Endothelial cell of umbilical vein (primary cell): ENCODE data around the gene SNCB. TPM values are rescaled to one million over a fixed set of nuclear protein-coding genes. Genes with fewer than 3 reads are reported as not detected.

Experiments used
- BruUV-seq: library from RNA; stranded (reverse); fragments of 400-500 nt; replicated peaks from 2 replicates; lab custom pipeline; 2021; lab: Mats Ljungman, UMichigan
- CTCF ChIA-PET: fragments of 300-600, 350-600 bp; sonication (Branson Sonifier 250); formaldehyde crosslinking; loops from one replicate; lab custom pipeline; 2021; ENCODE audit warnings: antibody characterized with exemption, inconsistent platforms; lab: Charles Lee
- POLR2A ChIA-PET: fragments of 300-600, 350-600 bp; sonication (Branson Sonifier 250); formaldehyde crosslinking; loops from one replicate; lab custom pipeline; 2021; ENCODE audit warnings: antibody characterized with exemption, inconsistent platforms; lab: Charles Lee
- DNase-seq: peaks from one replicate; pipeline ENCODE4 v3.0.0-alpha.2; 2011; ENCODE audit warnings: low read depth, low spot score
- FAIRE-seq: peaks from 2 replicates; lab custom pipeline; 2011; peaks lifted over from hg19 to GRCh38; lab: Jason Lieb, UNC
- H2AFZ ChIP-seq: 2 replicates; pipeline ENCODE4 v1.6.0; 2012; ENCODE audit warnings: low read depth, low read length, control low read depth, inconsistent platforms
- H3K27ac ChIP-seq: 2 replicates; pipeline ENCODE4 v1.5.1; 2011; ENCODE audit warnings: low read depth, mild to moderate bottlenecking, control low read depth, low read length, moderate library complexity; ENCODE audit not compliant: insufficient read depth
- H3K27me3 ChIP-seq, 2 experiments: 2 replicates each; pipeline versions ENCODE4 v1.6.0 to v1.6.1; 2011; ENCODE audit warnings: low read length in 2 of 2, mixed read lengths in 1 of 2; ENCODE audit not compliant: control insufficient read depth in 2 of 2, insufficient read depth in 2 of 2
- H3K36me3 ChIP-seq, 2 experiments: 2 replicates in 1 of 2; 3 replicates in 1 of 2; pipeline ENCODE4 v1.5.1; 2011; ENCODE audit warnings: low read length in 2 of 2, mild to moderate bottlenecking in 1 of 2, moderate library complexity in 1 of 2; ENCODE audit not compliant: control insufficient read depth in 2 of 2, insufficient read depth in 2 of 2; ENCODE audit errors: extremely low read depth in 1 of 2
- H3K4me1 ChIP-seq: 3 replicates; pipeline ENCODE4 v1.5.1; 2011; ENCODE audit warnings: mild to moderate bottlenecking, low read length; ENCODE audit not compliant: control insufficient read depth, insufficient read depth; ENCODE audit errors: extremely low read depth
- H3K4me2 ChIP-seq: 2 replicates; pipeline ENCODE4 v1.6.1; 2011; ENCODE audit warnings: low read length, control low read depth, mixed read lengths; ENCODE audit not compliant: insufficient read depth
- H3K4me3 ChIP-seq, 3 experiments: fragments of 200-600 bp in 1 of 3; sonication (generic), shearing (Covaris generic) in 1 of 3; replicated peaks in 1 of 3; 2 replicates each; pipeline ENCODE4 v1.5.1; 2011 to 2016; ENCODE audit warnings: control low read depth in 3 of 3, low read length in 3 of 3, mild to moderate bottlenecking in 2 of 3, inconsistent platforms in 1 of 3, low read depth in 1 of 3, moderate library complexity in 1 of 3; ENCODE audit not compliant: insufficient read depth in 1 of 3
- H3K79me2 ChIP-seq: 2 replicates; pipeline ENCODE4 v1.6.0; 2012; ENCODE audit warnings: low read length, inconsistent platforms; ENCODE audit not compliant: control insufficient read depth, insufficient read depth
- H3K9ac ChIP-seq: replicated peaks from 2 replicates; pipeline ENCODE3; 2011; ENCODE audit warnings: low read length, control low read depth; ENCODE audit not compliant: insufficient read depth; ENCODE audit errors: extremely low read depth
- H3K9me1 ChIP-seq: replicated peaks from 3 replicates; pipeline ENCODE4 v1.6.0; 2011; ENCODE audit warnings: mild to moderate bottlenecking, low read length; ENCODE audit not compliant: control insufficient read depth, insufficient read depth; ENCODE audit errors: extremely low read depth
- H3K9me3 ChIP-seq: replicated peaks from 2 replicates; pipeline ENCODE4 v1.5.1; 2012; ENCODE audit warnings: low read length, inconsistent platforms; ENCODE audit not compliant: control insufficient read depth, insufficient read depth
- H4K20me1 ChIP-seq: replicated peaks from 2 replicates; pipeline ENCODE3; 2011; ENCODE audit warnings: mild to moderate bottlenecking, low read length; ENCODE audit not compliant: control insufficient read depth, insufficient read depth; ENCODE audit errors: extremely low read depth
- EZH2 ChIP-seq: IDR thresholded peaks from 2 replicates; pipeline ENCODE4 v1.6.1; 2012; ENCODE audit warnings: borderline replicate concordance, low read depth, mild to moderate bottlenecking, moderate library complexity, low read length, inconsistent platforms; ENCODE audit not compliant: severe bottlenecking
- FOS ChIP-seq: IDR thresholded peaks from 2 replicates; pipeline ENCODE4 v1.6.1; 2011; ENCODE audit warnings: mild to moderate bottlenecking, low read length, moderate library complexity, borderline replicate concordance; ENCODE audit not compliant: insufficient read depth
- GATA2 ChIP-seq: IDR thresholded peaks from 2 replicates; pipeline ENCODE4 v1.7.0; 2011; ENCODE audit warnings: low read depth, mild to moderate bottlenecking, moderate library complexity, mixed read lengths, low read length; ENCODE audit not compliant: insufficient read length, insufficient read depth
- MYC ChIP-seq: IDR thresholded peaks from one replicate; pipeline ENCODE4 v1.6.1; 2011; ENCODE audit warnings: mild to moderate bottlenecking, low read depth, low read length
- POLR2A ChIP-seq: IDR thresholded peaks from 2 replicates; pipeline ENCODE4 v1.6.1; 2012; ENCODE audit warnings: low read depth, mild to moderate bottlenecking, control low read depth, low read length
- POLR2AphosphoS5 ChIP-seq: IDR thresholded peaks from 2 replicates; pipeline ENCODE4 v1.6.1; 2012; ENCODE audit warnings: low read depth, mild to moderate bottlenecking, control low read depth, low read length, moderate library complexity; ENCODE audit not compliant: insufficient read depth
- dilution Hi-C: fragments of 300-500 bp; cut with MboI; formaldehyde crosslinking; loops from one replicate; pipeline ENCODE4 v1.15.0; 2019; ENCODE audit warnings: low sequenced_read_pairs; ENCODE audit not compliant: extremely low pct_ligation_motif_present
- intact Hi-C: fragments of 100-400 bp; cut with micrococcal nuclease; formaldehyde crosslinking; loops from one replicate; pipeline ENCODE4 v1.10.0; 2022
- polyA plus RNA-seq, 4 experiments: library from polyadenylated mRNA; depleted of rRNA in 3 of 4; stranded (reverse) in 3 of 4; unstranded in 1 of 4; fragments of >200 nt; gene quantifications; 2 replicates each; pipeline versions ENCODE4 v1.2.1 to v1.2.3, GENCODE V29; 2011 to 2012; ENCODE audit warnings: missing spikeins in 1 of 4
- total RNA-seq: library from RNA; stranded (reverse); gene quantifications from 2 replicates; pipeline ENCODE4 v1.2.3, GENCODE V29; 2021
- TF ChIP-seq, protein P1 (sequence below): IDR thresholded peaks from 2 replicates; pipeline ENCODE4 v1.6.1; 2011; ENCODE audit not compliant: insufficient read depth, insufficient read length

SNCB gene
- total and polyA plus RNA-seq, 2 donors (not counting 3 experiments of a cell fraction or from before 2014, with no cell fraction given) = 0.08 TPM; not detected in 1

DNA sequence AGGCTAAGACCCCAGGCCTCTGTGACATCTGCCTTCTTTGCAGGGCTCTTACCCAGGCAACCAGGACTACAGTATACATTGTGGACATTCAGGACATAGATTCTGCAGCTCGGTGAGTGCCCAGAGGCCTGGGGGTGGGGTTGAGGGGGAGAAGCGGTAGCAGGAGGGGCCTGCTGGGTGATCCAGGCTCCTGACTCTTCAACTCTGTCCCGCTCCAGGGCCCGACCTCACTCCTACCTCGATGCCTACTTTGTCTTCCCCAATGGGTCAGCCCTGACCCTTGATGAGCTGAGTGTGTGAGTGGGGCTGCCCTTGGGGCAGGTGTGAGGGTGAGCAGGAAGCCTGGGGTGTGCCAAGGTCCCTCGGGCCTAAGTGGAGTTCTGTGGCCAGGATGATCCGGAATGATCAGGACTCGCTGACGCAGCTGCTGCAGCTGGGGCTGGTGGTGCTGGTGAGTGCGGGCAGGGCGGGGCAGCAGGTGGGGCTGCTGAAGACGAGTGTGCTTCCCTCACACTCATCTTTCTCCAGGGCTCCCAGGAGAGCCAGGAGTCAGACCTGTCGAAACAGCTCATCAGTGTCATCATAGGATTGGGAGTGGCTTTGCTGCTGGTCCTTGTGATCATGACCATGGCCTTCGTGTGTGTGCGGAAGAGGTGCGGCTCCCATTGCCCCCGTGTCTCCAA lies 40.2 kb downstream of the SNCB start:
- Histone ChIP-seq H3K4me1 (no peaks in the 10 kb centered on the region), H3K27ac (no peak overlapping the region), H4K20me1 (no peaks in the 10 kb centered on the region), H3K9me3 (no peaks in the 10 kb centered on the region), H3K27me3 (no peaks in the 10 kb centered on the region), H3K4me3 (no peak overlapping the region), H3K36me3 (no peaks in the 10 kb centered on the region), H3K9ac (no peak overlapping the region), H3K79me2 (no peaks in the 10 kb centered on the region), H3K9me1 (no peaks in the 10 kb centered on the region), H3K4me2 (no peak overlapping the region), H2AFZ (no peak overlapping the region)
- POLR2A ChIA-PET = no interaction called here
- CTCF ChIA-PET = interaction anchor here (0.7 kb wide), 1 partner anchor 71 kb away, joined by 3 read pairs; no protein-coding TSS in a partner anchor
- TF ChIP-seq, protein P1, sequence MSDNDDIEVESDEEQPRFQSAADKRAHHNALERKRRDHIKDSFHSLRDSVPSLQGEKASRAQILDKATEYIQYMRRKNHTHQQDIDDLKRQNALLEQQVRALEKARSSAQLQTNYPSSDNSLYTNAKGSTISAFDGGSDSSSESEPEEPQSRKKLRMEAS = no peak
- TF ChIP-seq GATA2 (no peak), MYC (no peak)
- no TSS peak for BruUV-seq
- dilution Hi-C loops (no loop called here), intact Hi-C loops (no loop called here)
- no peak for DNase-seq
- FAIRE-seq = no peak

DNA sequence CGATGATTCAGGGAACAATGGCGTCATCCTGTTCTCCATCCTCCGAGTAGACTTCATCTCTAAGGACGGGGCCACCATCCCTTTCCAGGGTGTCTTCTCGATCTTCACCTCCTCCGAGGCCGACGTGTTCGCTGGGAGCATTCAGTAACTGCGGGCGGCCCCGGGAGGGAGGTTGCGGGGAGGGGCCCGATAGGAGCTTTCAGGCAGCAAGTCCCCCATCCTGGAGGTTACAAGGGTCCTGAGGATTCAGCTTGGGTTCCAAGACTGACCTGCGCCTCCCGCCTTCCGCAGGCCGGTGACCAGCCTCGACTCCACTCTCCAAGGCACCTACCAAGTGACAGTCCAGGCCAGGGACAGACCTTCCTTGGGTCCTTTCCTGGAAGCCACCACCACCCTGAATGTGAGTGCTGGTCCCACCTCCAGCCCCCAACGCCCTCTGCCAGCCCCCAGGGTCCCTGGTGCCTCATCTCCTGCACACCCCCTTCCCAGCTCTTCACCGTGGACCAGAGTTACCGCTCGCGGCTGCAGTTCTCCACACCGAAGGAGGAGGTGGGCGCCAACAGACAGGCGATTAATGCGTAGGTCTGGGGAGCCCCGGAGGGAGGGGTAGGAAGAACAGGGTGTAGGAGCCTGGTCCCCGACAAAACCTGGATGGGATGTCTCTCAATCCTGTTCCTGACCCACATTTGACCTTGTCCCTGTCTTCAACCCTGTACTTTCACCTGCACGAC lies 41.1 kb downstream of the SNCB start:
- Histone ChIP-seq H3K4me3 (no peak overlapping the region), H3K9me1 (no peaks in the 10 kb centered on the region), H3K4me2 (no peak overlapping the region), H3K27me3 (no peaks in the 10 kb centered on the region), H4K20me1 (no peaks in the 10 kb centered on the region), H3K27ac (no peak overlapping the region), H3K4me1 (no peaks in the 10 kb centered on the region), H3K9me3 (no peaks in the 10 kb centered on the region), H3K79me2 (no peaks in the 10 kb centered on the region), H2AFZ (no peak overlapping the region), H3K9ac (no peak overlapping the region), H3K36me3 (no peaks in the 10 kb centered on the region)
- no TSS peak for BruUV-seq
- ChIA-PET CTCF (interaction anchor here (0.7 kb wide), 1 partner anchor 72 kb away, joined by 3 read pairs; no protein-coding TSS in a partner anchor), POLR2A (no interaction called here)
- FAIRE-seq (no peak), DNase-seq (no peak)
- intact Hi-C loops = no loop called here
- dilution Hi-C loops = no loop called here
- TF ChIP-seq EZH2 (no peak), FOS (no peak), POLR2AphosphoS5 (no peak), MYC (no peak), POLR2A (no peak), GATA2 (no peak)
- TF ChIP-seq, protein P1 = no peak
